H1 (cell line): ENCODE measurements around the gene SP9. TPM values are rescaled to one million over a fixed set of nuclear protein-coding genes. Genes with fewer than 3 reads are reported as not detected.

Experiments
- CTCF ChIA-PET: fragments of 300-600 bp; sonication (Branson Sonifier 250); formaldehyde crosslinking; loops from one replicate; lab custom pipeline; 2021; ENCODE audit not compliant: partially characterized antibody; lab: Charles Lee
- POLR2A ChIA-PET: fragments of 300-600 bp; sonication (Branson Sonifier 250); formaldehyde crosslinking; loops from one replicate; lab custom pipeline; 2021; ENCODE audit warnings: inconsistent platforms; ENCODE audit not compliant: partially characterized antibody; lab: Charles Lee
- DNase-seq, 2 experiments: peaks; one replicate each; pipeline versions ENCODE4 v3.0.0 to v3.0.0-alpha.2; 2010 to 2022; ENCODE audit warnings: low spot score in 2 of 2, low read depth in 1 of 2, mixed read lengths in 1 of 2
- FAIRE-seq: peaks from 2 replicates; lab custom pipeline; 2011; peaks lifted over from hg19 to GRCh38; lab: Jason Lieb, UNC
- H2AFZ ChIP-seq: 2 replicates; pipeline ENCODE4 v1.8.1; 2012; ENCODE audit warnings: low read length, inconsistent platforms
- H2AK5ac ChIP-seq: 2 replicates; pipeline ENCODE4 v1.6.1; 2013; ENCODE audit warnings: low read depth, low read length
- H2BK120ac ChIP-seq: replicated peaks from 2 replicates; pipeline ENCODE3; 2013; ENCODE audit warnings: low read depth, low read length, inconsistent platforms
- H2BK12ac ChIP-seq: 2 replicates; pipeline ENCODE4 v1.6.1; 2013; ENCODE audit warnings: low read depth, low read length
- H2BK15ac ChIP-seq: 2 replicates; pipeline ENCODE4 v1.6.1; 2013; ENCODE audit warnings: low read length
- H2BK20ac ChIP-seq: 2 replicates; pipeline ENCODE4 v1.6.1; 2013; ENCODE audit warnings: low read length
- H2BK5ac ChIP-seq: 2 replicates; pipeline ENCODE4 v1.6.1; 2013; ENCODE audit warnings: low read depth, low read length
- H3K14ac ChIP-seq: 2 replicates; pipeline ENCODE4 v1.6.1; 2013; ENCODE audit warnings: inconsistent platforms; ENCODE audit not compliant: insufficient read length
- H3K18ac ChIP-seq: 2 replicates; pipeline ENCODE4 v1.6.1; 2013; ENCODE audit warnings: low read length; ENCODE audit errors: extremely low read depth
- H3K23ac ChIP-seq: 2 replicates; pipeline ENCODE4 v1.6.1; 2013; ENCODE audit warnings: inconsistent platforms; ENCODE audit not compliant: insufficient read length
- H3K23me2 ChIP-seq: 2 replicates; pipeline ENCODE4 v1.6.1; 2013; ENCODE audit warnings: low read depth, low read length
- H3K27ac ChIP-seq: 2 replicates; pipeline ENCODE4 v1.6.1; 2011; ENCODE audit warnings: low read depth, low read length, inconsistent platforms
- H3K27me3 ChIP-seq, 4 experiments: replicated peaks in 1 of 4; 1 replicate in 1 of 4; 2 replicates in 3 of 4; pipeline versions ENCODE4 v1.6.1 to v1.8.1; 2011 to 2013; ENCODE audit warnings: low read length in 3 of 4, mild to moderate bottlenecking in 3 of 4, inconsistent platforms in 2 of 4, mixed read lengths in 2 of 4, moderate library complexity in 1 of 4; ENCODE audit not compliant: control insufficient read depth in 3 of 4, insufficient read depth in 3 of 4; ENCODE audit errors: extremely low read depth in 1 of 4
- H3K36me3 ChIP-seq, 4 experiments: 2 replicates each; pipeline versions ENCODE4 v1.6.1 to v1.8.1; 2011 to 2013; ENCODE audit warnings: mild to moderate bottlenecking in 4 of 4, low read length in 3 of 4, moderate library complexity in 2 of 4, control low read depth in 1 of 4, inconsistent platforms in 1 of 4; ENCODE audit not compliant: insufficient read depth in 4 of 4, control insufficient read depth in 2 of 4
- H3K4ac ChIP-seq: replicated peaks from 2 replicates; pipeline ENCODE3; 2013; ENCODE audit warnings: low read length, low read depth, mixed read lengths, inconsistent platforms; ENCODE audit not compliant: insufficient read length
- H3K4me1 ChIP-seq, 4 experiments: replicated peaks in 1 of 4; 1 replicate in 1 of 4; 2 replicates in 3 of 4; pipeline versions ENCODE4 v1.6.1 to v1.8.1; 2011 to 2013; ENCODE audit warnings: low read length in 3 of 4, inconsistent platforms in 2 of 4, mixed read lengths in 1 of 4; ENCODE audit not compliant: insufficient read depth in 4 of 4, control insufficient read depth in 3 of 4
- H3K4me2 ChIP-seq, 2 experiments: 2 replicates each; pipeline versions ENCODE4 v1.6.1 to v1.8.1; 2011 to 2013; ENCODE audit warnings: low read depth in 2 of 2, low read length in 2 of 2, control low read depth in 1 of 2, inconsistent platforms in 1 of 2, mild to moderate bottlenecking in 1 of 2; ENCODE audit not compliant: insufficient read depth in 1 of 2
- H3K4me3 ChIP-seq, 4 experiments: fragments of 200-600, 300-600 bp in 1 of 4; sonication (generic), shearing (Covaris generic), sonication (Bioruptor Twin) in 1 of 4; 2 replicates each; pipeline versions ENCODE4 v1.5.1 to v1.8.1; 2011 to 2016; ENCODE audit warnings: low read length in 4 of 4, low read depth in 3 of 4, control low read depth in 2 of 4, inconsistent platforms in 2 of 4, mild to moderate bottlenecking in 2 of 4, mixed read lengths in 1 of 4, moderate library complexity in 1 of 4; ENCODE audit not compliant: insufficient read depth in 2 of 4; ENCODE audit errors: extremely low read depth in 1 of 4
- H3K56ac ChIP-seq: replicated peaks from 2 replicates; pipeline ENCODE3; 2013; ENCODE audit warnings: low read depth, mild to moderate bottlenecking, mixed read lengths, low read length, inconsistent platforms; ENCODE audit not compliant: insufficient read length
- H3K79me1 ChIP-seq: 2 replicates; pipeline ENCODE4 v1.6.1; 2013; ENCODE audit warnings: low read depth, low read length, control low read depth
- H3K79me2 ChIP-seq, 2 experiments: 2 replicates each; pipeline versions ENCODE4 v1.6.1 to v1.8.1; 2012 to 2013; ENCODE audit warnings: low read length in 2 of 2, mild to moderate bottlenecking in 2 of 2, inconsistent platforms in 1 of 2; ENCODE audit not compliant: insufficient read depth in 2 of 2, control insufficient read depth in 1 of 2
- H3K9ac ChIP-seq, 4 experiments: replicated peaks in 1 of 4; 1 replicate in 1 of 4; 2 replicates in 3 of 4; pipeline versions ENCODE4 v1.6.1 to v1.8.1; 2011 to 2013; ENCODE audit warnings: low read depth in 3 of 4, low read length in 3 of 4, control low read depth in 2 of 4, mild to moderate bottlenecking in 2 of 4, moderate library complexity in 2 of 4, inconsistent platforms in 1 of 4; ENCODE audit errors: extremely low read depth in 1 of 4
- H3K9me3 ChIP-seq, 2 experiments: 2 replicates each; pipeline versions ENCODE4 v1.6.1 to v1.8.1; 2012 to 2013; ENCODE audit warnings: mild to moderate bottlenecking in 2 of 2, moderate library complexity in 2 of 2, control low read depth in 1 of 2, inconsistent platforms in 1 of 2, low read depth in 1 of 2, low read length in 1 of 2, mixed read lengths in 1 of 2; ENCODE audit not compliant: insufficient read depth in 2 of 2
- H4K20me1 ChIP-seq, 2 experiments: replicated peaks in 1 of 2; 2 replicates each; pipeline versions ENCODE3 to v1.8.1; 2011 to 2013; ENCODE audit warnings: inconsistent platforms in 2 of 2, low read length in 2 of 2, mild to moderate bottlenecking in 1 of 2; ENCODE audit not compliant: insufficient read depth in 2 of 2, control insufficient read depth in 1 of 2
- H4K5ac ChIP-seq: 2 replicates; pipeline ENCODE4 v1.6.1; 2013; ENCODE audit warnings: low read length, low read depth, mixed read lengths, inconsistent platforms; ENCODE audit not compliant: insufficient read length
- H4K8ac ChIP-seq: 2 replicates; pipeline ENCODE4 v1.8.0; 2013; ENCODE audit warnings: mild to moderate bottlenecking, moderate library complexity, low read length, inconsistent platforms; ENCODE audit not compliant: insufficient read depth; ENCODE audit errors: extremely low read depth
- H4K91ac ChIP-seq: replicated peaks from 2 replicates; pipeline ENCODE3; 2013; ENCODE audit warnings: low read length, mixed read lengths, inconsistent platforms; ENCODE audit not compliant: insufficient read length
- ASH2L ChIP-seq: fragments of 200-600, 300-600 bp; sonication (generic); IDR thresholded peaks from one replicate; pipeline ENCODE4 v1.7.1; 2017; ENCODE audit warnings: low read length
- BCL11A ChIP-seq, 2 experiments: IDR thresholded peaks; one replicate each; pipeline ENCODE4 v1.6.1; 2011; ENCODE audit warnings: low read depth in 2 of 2, low read length in 2 of 2, mild to moderate bottlenecking in 2 of 2
- CHD1 ChIP-seq: IDR thresholded peaks from 2 replicates; pipeline ENCODE4 v1.6.1; 2012; ENCODE audit warnings: low read depth, low read length, improper control_type of control experiment
- FOSL1 ChIP-seq: IDR thresholded peaks from 2 replicates; pipeline ENCODE4 v1.6.1; 2011; ENCODE audit warnings: mild to moderate bottlenecking, low read depth, low read length, moderate library complexity; ENCODE audit not compliant: insufficient read depth
- KDM5A ChIP-seq: fragments of 200-600 bp; IDR thresholded peaks from 2 replicates; pipeline ENCODE4 v1.7.1; 2012; ENCODE audit warnings: mild to moderate bottlenecking, low read length, inconsistent platforms, mixed read lengths
- NANOG ChIP-seq: IDR thresholded peaks from 2 replicates; pipeline ENCODE4 v1.6.1; 2011; ENCODE audit warnings: low read length, low read depth, mild to moderate bottlenecking, inconsistent platforms; ENCODE audit not compliant: insufficient read depth, poor library complexity, severe bottlenecking
- POU5F1 ChIP-seq: IDR thresholded peaks from 2 replicates; pipeline ENCODE4 v1.6.1; 2011; ENCODE audit warnings: low read depth, mild to moderate bottlenecking, low read length, moderate library complexity
- RAD21 ChIP-seq, 2 experiments: IDR thresholded peaks in 1 of 2; conservative IDR thresholded peaks in 1 of 2; 2 replicates each; pipeline ENCODE4 v1.6.1; 2011; ENCODE audit warnings: low read depth in 2 of 2, low read length in 2 of 2, improper control_type of control experiment in 1 of 2, inconsistent platforms in 1 of 2, mild to moderate bottlenecking in 1 of 2, moderate library complexity in 1 of 2
- RXRA ChIP-seq: IDR thresholded peaks from 2 replicates; pipeline ENCODE4 v1.6.1; 2011; ENCODE audit warnings: low read depth, mild to moderate bottlenecking, low read length, moderate library complexity; ENCODE audit not compliant: insufficient read depth
- SP4 ChIP-seq: IDR thresholded peaks from 2 replicates; pipeline ENCODE4 v1.6.1; 2012; ENCODE audit warnings: low read length, inconsistent platforms
- SUZ12 ChIP-seq: fragments of 200-600 bp; sonication (generic); IDR thresholded peaks from 2 replicates; pipeline ENCODE4 v1.6.1; 2012; ENCODE audit warnings: mild to moderate bottlenecking, inconsistent platforms, low read length, moderate library complexity, mixed read lengths
- WGBS, 2 experiments: shearing (Covaris generic) in 1 of 2; methylation state at CpG; one replicate each; pipeline versions ENCODE4 v1.1.6 to v1.1.7; 2013 to 2015; ENCODE audit warnings: low lambda C conversion rate in 2 of 2, mixed read lengths in 2 of 2, inconsistent platforms in 1 of 2, low coverage in 1 of 2, missing lambda C conversion rate in 1 of 2; ENCODE audit not compliant: insufficient replicate concordance in 2 of 2, insufficient coverage in 1 of 2, insufficient read length in 1 of 2; ENCODE audit errors: extremely low coverage in 1 of 2, missing lambda C conversion rate in 1 of 2; 5-methylcytosine and 5-hydroxymethylcytosine counted together
- polyA plus RNA-seq, 7 experiments: library from polyadenylated mRNA; depleted of rRNA in 3 of 7; stranded (reverse) in 5 of 7; unstranded in 2 of 7; fragments of >200 nt in 5 of 7; fragments of 200-250 nt in 2 of 7; gene quantifications; 1 replicate in 5 of 7; 2 replicates in 1 of 7; 4 replicates in 1 of 7; pipeline versions ENCODE4 v1.2.1 to v1.2.3, GENCODE V29; 2011 to 2013; ENCODE audit warnings: missing spikeins in 2 of 7, mixed read lengths in 2 of 7
- total RNA-seq: library from RNA; stranded (reverse); fragmentation: NEBNext Ultra II Directional; extraction: Animal tissue kit (Norgen Biotek cat#: 25700); gene quantifications from 2 replicates; pipeline ENCODE4 v1.2.1, GENCODE V29; 2021
- TF ChIP-seq, protein P1 (sequence below): IDR thresholded peaks from 2 replicates; pipeline ENCODE4 v1.6.1; 2011; ENCODE audit warnings: low read length, improper control_type of control experiment
- TF ChIP-seq, protein P2 (sequence below): IDR thresholded peaks from 2 replicates; pipeline ENCODE4 v1.6.1; 2012; ENCODE audit warnings: inconsistent platforms

The SP9 gene
- total and polyA plus RNA-seq, 2 of the 8 experiments (the other 6 are each of a cell fraction or from before 2014, with no cell fraction given) = 0.03 to 0.11 TPM

DNA sequence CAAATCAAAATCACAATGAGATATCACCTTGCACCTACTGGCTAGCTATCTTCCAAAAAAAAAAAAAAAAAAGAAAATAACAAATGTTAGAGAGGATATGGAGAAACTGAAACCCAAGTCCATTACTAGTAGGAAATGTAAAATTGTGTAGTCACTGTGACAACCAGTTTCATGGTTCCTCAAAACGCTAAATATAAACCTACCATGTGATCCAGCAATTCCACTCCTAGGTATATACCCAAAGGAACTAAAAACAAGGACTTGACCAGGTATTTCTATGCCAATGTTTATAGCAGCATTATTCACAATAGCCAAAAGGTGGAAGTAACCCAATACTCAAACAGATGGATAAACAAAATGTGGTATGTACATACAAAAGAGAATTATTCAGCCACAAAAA lies 49.0 kb downstream of the SP9 start:
- no peak for FAIRE-seq
- 80% methylated on average over 1 of the region's 1 CpG; no CpG with 5 or more reads in 1 of the 2 experiments for WGBS, 2 experiments
- Histone ChIP-seq H3K56ac (no peak overlapping the region), H3K23ac (no peak overlapping the region), H3K27me3 (no peaks in the 10 kb centered on the region), H3K9me3 (no peaks in the 10 kb centered on the region), H2BK20ac (no peak overlapping the region), H2AK5ac (no peak overlapping the region), H4K8ac (no peak overlapping the region), H2AFZ (no peak overlapping the region), H4K20me1 (no peaks in the 10 kb centered on the region), H2BK12ac (no peak overlapping the region), H3K27ac (no peak overlapping the region), H2BK15ac (no peak overlapping the region), H3K4me3 (no peak overlapping the region), H2BK120ac (no peak overlapping the region), H4K5ac (no peak overlapping the region), H3K4me2 (no peak overlapping the region), H3K4ac (no peak overlapping the region), H3K18ac (no peak overlapping the region), H3K4me1 (no peaks in the 10 kb centered on the region), H2BK5ac (no peak overlapping the region), H4K91ac (no peak overlapping the region), H3K23me2 (no peaks in the 10 kb centered on the region), H3K79me2 (no peaks in the 10 kb centered on the region), H3K9ac (no peak overlapping the region), H3K36me3 (peaks cover 2 to 24% (median 6%) of the 10 kb centered on the region in 4 experiments; a peak in 5 of 8 replicates), H3K14ac (no peak overlapping the region), H3K79me1 (no peaks in the 10 kb centered on the region)
- DNase-seq = no peak
- POLR2A ChIA-PET = no interaction called here
- CTCF ChIA-PET = interaction anchor here (0.6 kb wide), 1 partner anchor 238 kb away, joined by 3 read pairs; no protein-coding TSS in a partner anchor
- TF ChIP-seq CHD1 = no peak
- TF ChIP-seq RAD21 (IDR thresholded peaks at IDR 0.05 in 1 of 2, conservative IDR thresholded peaks at IDR 0.05 in 1 of 2; ENCODE audit: low read depth in 2 of 2, low read length in 2 of 2) = no peak
- TF ChIP-seq SUZ12 = no peak
- TF ChIP-seq SP4 = no peak
- TF ChIP-seq, protein P1, sequence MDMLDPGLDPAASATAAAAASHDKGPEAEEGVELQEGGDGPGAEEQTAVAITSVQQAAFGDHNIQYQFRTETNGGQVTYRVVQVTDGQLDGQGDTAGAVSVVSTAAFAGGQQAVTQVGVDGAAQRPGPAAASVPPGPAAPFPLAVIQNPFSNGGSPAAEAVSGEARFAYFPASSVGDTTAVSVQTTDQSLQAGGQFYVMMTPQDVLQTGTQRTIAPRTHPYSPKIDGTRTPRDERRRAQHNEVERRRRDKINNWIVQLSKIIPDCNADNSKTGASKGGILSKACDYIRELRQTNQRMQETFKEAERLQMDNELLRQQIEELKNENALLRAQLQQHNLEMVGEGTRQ = no peak
- TF ChIP-seq NANOG = no peak
- no peak for TF ChIP-seq RXRA
- no peak for TF ChIP-seq FOSL1
- no peak for TF ChIP-seq BCL11A (IDR thresholded peaks at IDR 0.05; ENCODE audit: low read depth in 2 of 2, low read length in 2 of 2)
- TF ChIP-seq POU5F1 = no peak
- TF ChIP-seq KDM5A = no peak
- no peak for TF ChIP-seq ASH2L
- TF ChIP-seq, protein P2, sequence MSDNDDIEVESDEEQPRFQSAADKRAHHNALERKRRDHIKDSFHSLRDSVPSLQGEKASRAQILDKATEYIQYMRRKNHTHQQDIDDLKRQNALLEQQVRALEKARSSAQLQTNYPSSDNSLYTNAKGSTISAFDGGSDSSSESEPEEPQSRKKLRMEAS = no peak
